ENCODE results near the gene MPC1.
"Not testable (repeated sequence)": the region's sequence is repeated elsewhere in the genome, so short reads cannot be mapped to it uniquely, and the experiment has no call there.

MPC1 gene

GRCh38 chr6:166379103-166379586, 3.6 kb downstream of the MPC1 start:
- no peak for DNase-seq

GRCh38 chr6:166377721-166378120, 5.0 kb downstream of the MPC1 start:
- no peak for DNase-seq

GRCh38 chr6:166375013-166375412, 7.7 kb downstream of the MPC1 start:
- DNase-seq = no peak

- DNase-seq = no peak
Measured at GRCh38 chr6:166370489-166370888, 12.3 kb downstream of the MPC1 start.

GRCh38 chr6:166369782-166370181, 13.0 kb downstream of the MPC1 start:
- DNase-seq = no peak

- DNase-seq = no peak
Measured at GRCh38 chr6:166366921-166367320, 15.8 kb downstream of the MPC1 start.

- no peak for DNase-seq
Measured at GRCh38 chr6:166365806-166366205, 16.9 kb downstream of the MPC1 start.

- no peak for DNase-seq
Measured at GRCh38 chr6:166365221-166365620, 17.5 kb downstream of the MPC1 start.

GRCh38 chr6:166364456-166364855, 18.3 kb downstream of the MPC1 start:
- DNase-seq = no peak

GRCh38 chr6:166362427-166362826, 20.3 kb downstream of the MPC1 start:
- not testable (repeated sequence) for DNase-seq

- DNase-seq = no peak
Measured at GRCh38 chr6:166361077-166361429, 21.7 kb downstream of the MPC1 start.

- no peak for DNase-seq
Measured at GRCh38 chr6:166360243-166361076, 22.3 kb downstream of the MPC1 start.

GRCh38 chr6:166355552-166355951, 27.2 kb downstream of the MPC1 start:
- no peak for DNase-seq

GRCh38 chr6:166354965-166355364, 27.8 kb downstream of the MPC1 start:
- DNase-seq = no peak

- no peak for DNase-seq
Measured at GRCh38 chr6:166354143-166354542, 28.6 kb downstream of the MPC1 start.

- DNase-seq = no peak
Measured at GRCh38 chr6:166353507-166353906, 29.2 kb downstream of the MPC1 start.

GRCh38 chr6:166352923-166353322, 29.8 kb downstream of the MPC1 start:
- no peak for DNase-seq

- no peak for DNase-seq
Measured at GRCh38 chr6:166351715-166352285, 30.9 kb downstream of the MPC1 start.

GRCh38 chr6:166348305-166348949, 34.3 kb downstream of the MPC1 start:
- no peak for DNase-seq

- no peak for DNase-seq
Measured at GRCh38 chr6:166346965-166347364, 35.8 kb downstream of the MPC1 start.

GRCh38 chr6:166346449-166346848, 36.3 kb downstream of the MPC1 start:
- DNase-seq = no peak

GRCh38 chr6:166345672-166346071, 37.1 kb downstream of the MPC1 start:
- not testable (repeated sequence) for DNase-seq

- not testable (repeated sequence) for DNase-seq
Measured at GRCh38 chr6:166344921-166345320, 37.8 kb downstream of the MPC1 start.

- DNase-seq = no peak
Measured at GRCh38 chr6:166344240-166344639, 38.5 kb downstream of the MPC1 start.
